Measurements from ENCODE around the gene C2orf69.
A peak's percentile ranks its signal among the peaks of the same experiment; 100 is the strongest.
"Not testable (repeated sequence)": the region's sequence is repeated elsewhere in the genome, so short reads cannot be mapped to it uniquely, and the experiment has no call there.

C2orf69 gene, protein sequence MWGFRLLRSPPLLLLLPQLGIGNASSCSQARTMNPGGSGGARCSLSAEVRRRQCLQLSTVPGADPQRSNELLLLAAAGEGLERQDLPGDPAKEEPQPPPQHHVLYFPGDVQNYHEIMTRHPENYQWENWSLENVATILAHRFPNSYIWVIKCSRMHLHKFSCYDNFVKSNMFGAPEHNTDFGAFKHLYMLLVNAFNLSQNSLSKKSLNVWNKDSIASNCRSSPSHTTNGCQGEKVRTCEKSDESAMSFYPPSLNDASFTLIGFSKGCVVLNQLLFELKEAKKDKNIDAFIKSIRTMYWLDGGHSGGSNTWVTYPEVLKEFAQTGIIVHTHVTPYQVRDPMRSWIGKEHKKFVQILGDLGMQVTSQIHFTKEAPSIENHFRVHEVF

DNA sequence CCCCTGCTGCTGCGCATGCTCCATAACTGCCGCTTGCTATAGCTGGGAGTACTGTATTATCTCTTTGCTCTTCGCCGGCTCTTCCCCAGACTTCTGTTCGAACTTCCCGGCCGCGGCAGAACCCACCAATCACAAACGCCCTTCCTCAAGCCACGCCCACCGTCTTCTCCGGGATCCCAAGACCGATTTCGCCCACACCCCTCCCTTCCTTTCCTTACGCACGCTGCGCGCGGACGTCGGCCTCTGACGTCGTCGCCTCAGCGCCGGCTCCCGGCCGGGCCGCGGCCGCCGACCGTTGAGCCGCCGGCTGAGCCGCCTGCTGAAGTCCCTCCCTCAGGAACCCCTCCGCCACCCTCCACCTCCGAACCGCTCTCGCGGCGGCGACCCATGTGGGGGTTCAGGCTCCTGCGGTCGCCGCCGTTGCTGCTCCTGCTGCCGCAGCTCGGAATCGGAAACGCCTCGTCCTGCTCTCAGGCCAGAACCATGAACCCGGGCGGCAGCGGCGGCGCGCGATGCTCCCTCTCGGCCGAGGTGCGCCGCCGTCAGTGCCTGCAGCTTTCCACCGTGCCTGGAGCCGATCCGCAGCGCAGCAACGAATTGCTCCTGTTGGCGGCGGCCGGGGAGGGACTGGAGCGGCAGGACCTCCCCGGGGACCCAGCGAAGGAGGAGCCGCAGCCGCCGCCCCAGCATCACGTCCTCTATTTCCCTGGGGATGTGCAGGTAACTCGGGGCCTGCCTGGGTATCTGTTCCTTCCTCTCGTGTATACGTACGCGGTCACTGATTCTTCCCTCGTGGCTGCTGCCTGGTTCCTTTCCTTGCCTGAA is at the start of gene C2orf69:
Gene C2orf69 (plus strand): TSS at position 242 of the 825 bp plus-strand sequence. CDS start 146 bp downstream, at position 388.
- peak; percentile 94 to 98 (median 97) for DNase-seq

DNA sequence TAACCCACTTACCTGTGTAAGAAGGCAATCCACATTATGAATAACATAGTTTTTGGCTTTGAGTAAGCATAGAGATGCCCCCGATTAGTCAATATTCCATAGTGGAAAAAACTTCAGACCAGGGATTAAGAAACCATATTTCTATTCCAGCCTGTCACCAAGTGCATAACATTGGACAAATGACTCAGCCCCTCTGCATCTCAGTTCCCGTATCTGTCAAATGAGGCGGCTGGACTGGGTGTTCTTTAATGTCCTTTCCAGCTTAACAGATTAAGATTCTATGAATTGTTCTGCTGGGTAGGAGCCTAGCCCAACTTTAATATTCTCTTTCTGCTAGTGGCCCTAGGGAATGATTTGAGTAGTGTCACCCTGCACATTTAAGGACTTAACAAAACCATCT is 48.3 kb upstream of the C2orf69 start:
- DNase-seq: no peak

- peak in 1 of 3 experiments; percentile 5 for DNase-seq
These were observed 45.2 kb upstream of the C2orf69 start for GRCh38 chr2:199865905-199866304.

DNA sequence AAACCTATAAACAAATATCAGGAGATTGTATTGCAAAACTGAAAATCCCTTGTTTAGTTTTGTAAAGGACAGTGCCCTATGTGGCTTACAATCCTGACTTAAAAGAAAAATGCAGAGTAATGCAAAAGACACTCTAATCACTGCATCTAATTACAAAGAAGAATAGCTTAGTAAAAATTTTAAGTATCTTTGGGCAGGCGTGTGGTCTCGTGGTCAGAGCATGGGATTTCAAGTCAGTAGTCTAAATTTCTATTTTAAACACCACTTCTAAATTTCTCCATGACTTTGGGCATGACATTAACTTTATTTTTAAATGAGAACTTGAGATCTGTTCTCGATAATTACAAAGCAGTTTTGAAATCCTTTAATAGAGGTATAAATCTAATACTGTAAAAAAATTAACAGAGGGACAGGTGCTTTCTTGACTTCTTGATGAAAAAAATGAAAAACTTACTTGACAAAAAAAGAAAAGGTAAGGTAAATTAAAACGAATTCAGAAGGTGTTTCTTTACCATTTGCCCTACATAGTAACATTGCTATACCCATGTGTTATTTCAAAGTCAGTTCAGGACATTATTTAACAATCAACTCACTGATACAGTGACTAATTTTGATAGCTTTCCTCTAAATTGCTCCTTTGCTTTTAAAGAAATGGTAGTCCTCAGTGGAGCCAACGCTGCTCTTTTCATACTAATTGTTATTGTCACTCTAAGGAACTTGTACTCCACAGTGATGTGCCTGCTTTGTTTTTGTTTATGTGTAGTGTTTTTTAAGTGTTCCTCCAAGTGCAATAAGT is 42.5 kb upstream of the C2orf69 start:
- no peak for DNase-seq

DNA sequence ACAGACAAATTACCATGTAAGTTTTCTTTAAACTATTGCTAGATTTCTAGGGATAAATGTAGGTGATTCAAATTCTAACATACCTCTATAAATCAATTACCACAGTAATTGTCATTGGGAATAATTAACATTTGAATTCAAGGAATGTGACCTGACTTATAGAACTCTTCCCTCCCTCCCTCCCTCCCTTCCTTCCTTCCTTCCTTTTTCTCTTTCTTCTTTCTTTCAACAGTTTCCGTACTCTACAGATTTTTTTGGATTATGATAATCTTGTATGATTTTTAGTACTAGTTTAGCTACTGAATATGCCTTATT is 41.9 kb upstream of the C2orf69 start:
- no peak for DNase-seq

- no peak for DNase-seq
These were observed 41.4 kb upstream of the C2orf69 start for GRCh38 chr2:199869653-199870052.

GRCh38 chr2:199870581-199870980 is 40.5 kb upstream of the C2orf69 start:
- no peak for DNase-seq

DNA sequence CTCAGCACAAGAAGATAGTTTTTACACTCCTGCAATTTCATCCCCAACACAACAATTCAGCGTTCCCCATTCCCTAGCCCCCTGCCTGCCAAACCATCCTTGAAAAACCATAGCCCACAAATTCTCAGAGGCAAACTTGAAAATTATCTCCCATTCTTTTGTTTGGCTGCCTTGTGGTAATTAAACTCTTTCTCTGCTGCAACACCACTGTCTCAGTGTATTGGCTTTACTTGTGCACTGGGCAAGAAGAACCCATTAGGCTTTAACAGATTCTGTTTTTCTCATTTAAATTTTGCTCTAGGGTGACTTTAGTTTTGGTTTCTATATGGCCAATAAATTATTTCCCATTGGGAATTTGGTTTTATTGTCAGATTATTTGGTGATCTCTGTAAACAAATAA is 36.9 kb upstream of the C2orf69 start:
- DNase-seq: no peak

DNA sequence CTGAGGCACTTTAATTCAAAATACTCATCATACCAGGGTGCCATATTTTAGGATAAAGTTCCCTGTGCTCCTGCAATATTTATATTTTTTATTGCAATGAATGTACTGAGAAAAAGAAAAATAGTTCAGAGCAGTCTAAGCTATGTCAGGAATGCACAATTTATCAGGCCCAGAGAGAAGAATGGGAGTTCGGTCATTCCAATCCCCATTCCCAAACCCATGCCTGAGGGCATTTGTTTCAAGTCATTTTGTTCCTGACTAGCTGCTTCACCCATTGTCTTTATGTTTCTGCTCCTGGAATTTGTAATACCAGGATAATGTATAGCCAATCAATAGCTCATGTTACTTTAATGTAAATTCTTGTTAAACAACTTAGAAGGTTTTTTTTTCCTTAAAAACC is 35.7 kb upstream of the C2orf69 start:
- DNase-seq: no peak

GRCh38 chr2:199882667-199883066 is 28.4 kb upstream of the C2orf69 start:
- DNase-seq: no peak

GRCh38 chr2:199883474-199884212 is 27.4 kb upstream of the C2orf69 start:
- DNase-seq: no peak

- DNase-seq: peak in 1 of 3 experiments; percentile 19
These were observed 15.7 kb upstream of the C2orf69 start for GRCh38 chr2:199895406-199895805.

- DNase-seq: no peak
These were observed 14.5 kb upstream of the C2orf69 start for GRCh38 chr2:199896617-199897016.

DNA sequence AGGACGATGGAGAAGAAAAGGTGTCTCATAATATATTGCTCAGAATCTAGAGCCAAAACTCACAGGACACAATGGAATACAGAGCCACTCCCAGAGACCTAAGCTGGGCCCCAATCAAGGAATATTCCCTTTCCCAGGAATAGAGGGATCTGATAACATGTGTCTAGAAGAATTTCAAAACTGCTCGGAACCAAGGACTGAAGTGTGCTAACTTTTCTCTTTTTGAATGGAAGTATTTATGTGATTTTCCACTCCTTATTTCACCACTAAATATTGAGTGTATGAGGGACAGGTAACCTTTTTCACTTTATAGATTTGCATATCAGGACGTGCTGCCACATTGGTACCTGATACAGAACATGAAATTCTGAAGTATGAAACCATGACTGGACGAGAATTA is 9.2 kb upstream of the C2orf69 start:
- no peak for DNase-seq

GRCh38 chr2:199902486-199903110 is 8.5 kb upstream of the C2orf69 start:
- no peak for DNase-seq

DNA sequence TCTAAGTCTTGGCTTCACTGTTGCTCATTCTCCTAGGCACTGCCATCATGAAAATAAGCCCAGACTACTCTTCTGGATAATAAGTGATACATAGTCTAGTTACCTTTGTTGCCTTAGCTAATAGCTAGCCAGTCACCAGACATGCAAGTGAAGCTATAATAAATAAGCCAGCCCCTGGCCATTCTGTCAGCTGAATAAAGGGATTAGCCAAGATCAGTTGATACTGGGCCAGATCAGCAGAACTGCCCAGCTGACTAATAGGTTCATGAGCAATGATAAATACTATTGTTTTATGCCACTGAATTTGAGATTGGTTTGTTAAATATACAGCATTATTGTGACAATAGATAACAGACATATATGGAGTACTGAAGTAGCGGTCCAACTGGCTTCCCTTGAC is 8.0 kb upstream of the C2orf69 start:
- no peak for DNase-seq

- DNase-seq: no peak
These were observed 3.9 kb upstream of the C2orf69 start for GRCh38 chr2:199907008-199907714.

- no peak for DNase-seq
These were observed 598 bp upstream of the C2orf69 start for GRCh38 chr2:199910338-199911051.

GRCh38 chr2:199911877-199912161 is 726 bp downstream of the C2orf69 start:
- peak in 1 of 3 experiments; percentile 62 for DNase-seq

DNA sequence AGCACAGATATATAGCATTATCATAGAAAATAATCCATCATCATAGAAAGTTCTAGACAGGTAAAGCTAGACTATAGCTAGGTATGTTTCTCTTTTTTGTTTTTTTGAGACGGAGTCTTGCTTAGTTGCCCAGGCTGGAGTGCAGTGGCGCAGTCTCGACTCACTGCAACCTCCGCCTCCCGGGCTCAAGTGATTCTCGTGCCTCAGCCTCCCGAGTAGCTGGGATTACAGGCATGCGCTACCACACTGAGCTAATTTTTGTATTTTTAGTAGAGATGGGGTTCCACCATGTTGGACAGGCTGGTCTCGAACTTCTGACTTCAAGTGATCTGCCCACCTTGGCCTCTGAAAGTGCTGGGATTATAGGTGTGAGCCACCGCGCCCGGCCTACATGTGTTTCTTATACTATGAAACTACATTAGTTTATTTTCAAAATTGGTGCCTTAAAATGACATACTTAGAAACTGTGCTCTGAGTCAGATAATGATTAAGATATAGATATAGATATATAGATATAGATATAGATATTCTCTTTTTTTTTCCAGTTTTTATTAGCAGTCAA is 1.5 kb downstream of the C2orf69 start:
- not testable (repeated sequence) for DNase-seq
